Measurements from ENCODE around the gene LYRM7.
"Not testable (repeated sequence)": the region's sequence is repeated elsewhere in the genome, so short reads cannot be mapped to it uniquely, and the experiment has no call there.

The LYRM7 gene

DNA sequence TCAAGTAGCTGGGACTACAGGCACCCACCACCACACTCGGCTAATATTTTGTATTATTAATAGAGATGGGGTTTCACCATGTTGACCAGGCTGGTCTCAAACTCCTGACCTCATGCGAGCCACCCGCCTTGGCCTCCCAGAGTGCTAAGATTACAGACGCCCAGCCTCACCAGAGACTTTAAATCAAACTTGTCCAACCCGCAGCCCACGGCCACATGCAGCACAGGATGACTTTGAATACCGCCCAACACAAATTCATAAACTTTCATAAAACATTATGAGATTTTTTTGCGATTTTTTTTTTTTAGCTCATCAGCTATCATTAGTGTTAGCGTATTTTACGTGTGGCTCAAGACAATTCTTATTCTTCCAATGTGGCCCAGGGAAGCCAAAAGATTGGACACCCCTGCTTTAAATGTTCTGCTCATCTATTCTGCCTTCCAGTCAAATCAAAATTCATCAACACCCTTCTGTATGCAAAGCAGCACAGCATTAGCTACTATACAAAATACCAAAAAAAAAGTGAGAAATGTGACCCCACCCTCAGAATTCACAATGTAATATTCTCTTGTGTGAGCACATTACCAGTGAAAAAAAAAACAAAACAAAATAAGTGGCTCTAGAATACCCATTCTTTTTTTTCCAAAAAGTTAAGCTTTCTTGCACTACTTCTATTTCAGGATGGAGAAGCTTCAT is 50.4 kb downstream of the LYRM7 start:
- DNase-seq (ENCODE audit: low spot score): no peak

DNA sequence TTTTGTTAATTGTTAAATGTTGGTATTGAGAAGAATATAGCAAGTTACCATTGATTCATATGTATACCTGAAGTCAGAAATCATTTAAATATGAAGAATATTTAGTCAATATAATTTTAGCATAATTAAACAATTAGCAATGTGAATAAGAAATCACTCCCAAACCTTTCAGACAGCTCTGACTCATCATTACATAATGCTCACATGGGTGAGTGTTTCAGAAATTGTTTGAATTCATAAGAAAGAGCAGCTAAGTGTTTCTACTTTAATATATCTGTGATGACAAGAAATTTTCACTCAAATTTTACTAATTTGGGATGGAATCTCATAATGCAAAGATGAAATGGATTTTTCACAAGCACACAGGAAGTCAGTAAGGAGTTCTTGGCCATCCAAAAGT is 51.1 kb downstream of the LYRM7 start:
- no peak for DNase-seq (ENCODE audit: low spot score)

DNA sequence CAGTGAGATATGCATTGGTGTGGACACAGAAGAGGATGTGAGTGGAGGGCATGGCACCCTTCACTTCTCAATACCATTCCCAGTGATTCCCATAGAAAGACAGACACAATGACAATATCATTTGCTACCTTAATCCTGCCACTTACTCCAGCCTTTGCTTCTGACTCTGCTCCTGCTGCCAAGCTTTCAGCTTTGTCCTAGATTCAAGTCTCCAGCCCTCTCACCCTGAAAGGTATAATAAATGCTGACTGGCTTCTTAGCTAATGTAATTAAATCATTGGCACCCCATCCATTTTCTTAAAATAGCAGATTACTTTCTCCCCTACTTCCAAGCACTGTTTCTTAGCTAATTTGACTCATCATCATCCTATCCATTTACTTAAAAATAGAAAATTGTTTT is 52.0 kb downstream of the LYRM7 start:
- no peak for DNase-seq (ENCODE audit: low spot score)

DNA sequence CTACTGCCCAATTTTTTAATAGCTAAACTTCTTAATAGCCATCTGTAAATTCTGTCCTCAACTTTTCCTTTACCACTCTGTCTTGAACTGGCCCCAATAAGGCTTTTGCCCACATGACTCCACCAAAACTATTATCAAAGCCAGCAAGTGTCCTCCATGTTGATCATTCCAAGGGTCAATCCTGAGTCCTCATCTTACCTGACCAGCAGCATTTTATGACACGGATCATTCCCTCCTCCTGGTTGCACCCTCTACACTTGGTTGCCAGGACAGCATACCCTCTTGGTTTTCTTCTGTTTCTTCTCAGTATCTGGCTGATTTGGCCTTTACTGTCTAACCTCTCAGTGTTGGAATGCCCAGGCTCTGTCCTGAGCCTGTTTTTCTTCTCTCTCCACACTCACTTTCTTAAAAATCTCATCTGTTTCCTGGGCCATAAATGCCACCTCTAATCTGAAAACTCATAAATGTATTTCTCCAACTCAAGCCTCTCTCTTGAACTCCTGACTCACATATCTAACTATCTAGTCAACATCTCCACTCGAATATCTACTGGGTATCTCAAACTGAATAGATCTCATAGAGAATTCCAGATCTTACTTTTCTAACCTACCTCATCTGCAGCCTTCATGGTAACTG is 53.1 kb downstream of the LYRM7 start:
- DNase-seq (ENCODE audit: low spot score): no peak

DNA sequence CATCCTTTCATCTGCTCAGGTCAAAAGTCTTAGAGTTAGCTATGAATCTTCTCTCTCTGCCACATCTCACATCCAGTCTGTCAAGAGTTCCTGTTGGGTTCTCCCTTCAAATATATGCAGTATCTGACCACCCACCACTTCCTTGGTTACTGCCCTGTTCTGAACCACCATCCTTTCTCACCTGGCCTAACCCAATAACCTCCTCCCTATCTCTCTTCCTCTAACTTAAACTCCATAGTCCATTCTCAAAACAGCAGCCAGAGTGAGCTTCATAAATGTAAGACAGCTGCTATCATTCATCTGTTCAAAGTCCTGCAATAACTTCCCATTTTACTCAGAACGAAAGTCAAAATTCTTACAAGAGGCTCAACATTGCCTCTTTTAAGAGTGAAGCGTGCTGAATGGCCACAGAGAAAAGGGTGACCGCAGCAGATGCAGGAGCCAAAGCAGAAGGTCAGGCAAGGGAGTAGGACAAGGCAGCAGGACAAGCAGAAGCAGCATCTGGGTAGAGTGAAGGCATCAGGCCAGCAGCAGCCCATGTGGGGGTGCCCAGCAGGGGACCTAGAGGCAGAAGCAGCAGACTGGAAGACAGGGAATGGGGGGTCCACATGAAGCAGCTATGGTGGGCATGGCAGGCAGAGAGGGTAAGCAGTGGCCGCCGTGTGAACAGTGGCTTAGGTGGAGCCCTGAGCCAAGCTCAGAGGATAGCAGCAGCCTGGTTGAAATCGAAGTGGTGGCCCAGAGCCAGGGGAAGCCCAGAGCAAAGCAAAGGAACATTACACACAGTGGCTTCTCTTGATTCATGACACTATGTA is 53.9 kb downstream of the LYRM7 start:
- DNase-seq (ENCODE audit: low spot score): no peak

GRCh38 chr5:131225282-131225974 is 54.7 kb downstream of the LYRM7 start:
- no peak for DNase-seq (ENCODE audit: low spot score)

DNA sequence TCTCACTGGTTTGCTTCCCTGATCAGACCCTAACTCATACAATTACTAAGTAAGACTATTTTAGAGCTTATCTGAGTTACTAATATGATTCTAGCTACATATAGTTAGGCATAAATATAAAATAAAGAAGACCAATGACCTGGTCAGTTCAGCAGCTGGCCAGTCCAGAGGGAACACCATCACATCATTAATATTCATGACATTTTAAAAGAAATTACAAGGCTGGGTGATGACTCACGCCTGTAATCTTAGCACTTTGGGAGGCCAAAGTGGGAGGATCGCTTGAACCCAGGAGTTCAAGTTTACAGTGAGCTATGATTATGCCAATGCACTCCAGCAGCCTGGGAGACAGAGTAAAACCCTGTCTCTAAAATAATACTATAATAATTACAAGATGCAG is 56.2 kb downstream of the LYRM7 start:
- no peak for DNase-seq (ENCODE audit: low spot score)

- DNase-seq (ENCODE audit: low spot score): no peak
Observed at GRCh38 chr5:131228646-131229045, 57.9 kb downstream of the LYRM7 start.

- DNase-seq (ENCODE audit: low spot score): no peak
Observed at GRCh38 chr5:131229623-131230022, 58.9 kb downstream of the LYRM7 start.

- DNase-seq (ENCODE audit: low spot score): no peak
Observed at GRCh38 chr5:131230406-131230805, 59.7 kb downstream of the LYRM7 start.

DNA sequence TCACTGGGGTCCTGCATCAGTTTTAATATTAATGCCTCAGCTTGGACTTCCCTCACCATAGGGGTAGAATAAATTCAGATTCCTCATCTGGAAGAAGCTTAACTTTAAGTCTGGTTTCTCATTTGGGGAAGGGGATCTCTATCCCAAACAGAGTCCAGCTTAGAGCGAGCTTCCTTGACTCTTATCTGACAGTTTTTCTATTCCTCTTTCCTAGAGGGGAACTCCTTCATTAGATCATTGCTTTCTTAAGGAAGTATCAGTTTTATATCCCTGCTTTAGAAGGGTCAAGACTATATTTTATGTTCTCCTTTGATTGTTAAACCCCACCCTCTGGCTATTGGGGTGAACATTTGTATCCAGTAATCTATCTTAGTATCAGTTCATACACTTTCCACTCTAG is 68.9 kb downstream of the LYRM7 start:
- DNase-seq (ENCODE audit: low spot score): no peak

DNA sequence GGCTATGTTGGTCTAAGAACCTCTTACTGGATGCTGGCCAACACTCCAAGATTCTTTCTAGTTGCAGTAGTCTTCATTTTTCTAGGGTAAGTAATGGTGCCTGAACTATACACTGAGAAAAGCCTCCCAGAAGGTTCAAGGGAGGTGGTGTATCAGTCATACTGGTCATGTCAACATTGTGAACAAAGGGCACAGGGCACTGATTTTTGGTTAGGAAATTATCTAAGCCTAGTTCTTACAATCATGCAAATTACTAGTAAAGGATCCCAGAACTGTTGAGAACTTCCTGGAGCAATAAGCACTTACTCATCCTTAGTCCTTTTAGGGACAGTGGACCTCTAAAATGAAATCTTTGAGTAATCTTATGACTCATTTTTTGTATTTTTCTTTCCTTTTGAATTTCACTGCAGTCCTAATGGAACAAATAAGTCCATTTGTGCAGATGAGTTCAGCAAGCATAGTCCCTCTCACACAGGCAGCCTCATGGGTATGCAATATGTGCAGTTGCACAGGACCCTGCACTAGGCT is 72.0 kb downstream of the LYRM7 start:
- no peak for DNase-seq (ENCODE audit: low spot score)

- DNase-seq (ENCODE audit: low spot score): no peak
Observed at GRCh38 chr5:131245312-131245711, 74.6 kb downstream of the LYRM7 start.

DNA sequence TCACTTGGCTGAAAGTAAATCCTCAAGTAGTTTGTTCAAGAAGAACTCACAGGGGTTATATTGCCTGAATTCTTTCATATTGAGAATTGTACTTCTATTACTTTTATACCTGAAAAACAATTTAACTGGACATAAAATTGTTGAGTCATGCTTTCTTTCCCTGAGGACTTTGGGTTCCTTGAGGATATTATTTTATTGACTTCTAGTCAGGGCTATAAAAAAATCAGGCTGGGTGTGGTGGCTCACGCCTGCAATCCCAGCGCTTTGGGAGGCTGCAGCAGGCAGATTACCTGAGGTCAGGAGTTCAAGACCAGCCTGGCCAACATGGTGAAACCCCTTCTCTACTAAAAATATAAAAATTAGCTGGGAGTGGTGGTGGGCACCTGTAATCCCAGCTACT is 75.2 kb downstream of the LYRM7 start:
- DNase-seq (ENCODE audit: low spot score): no peak

- DNase-seq (ENCODE audit: low spot score): no peak
Observed at GRCh38 chr5:131246504-131246903, 75.8 kb downstream of the LYRM7 start.

DNA sequence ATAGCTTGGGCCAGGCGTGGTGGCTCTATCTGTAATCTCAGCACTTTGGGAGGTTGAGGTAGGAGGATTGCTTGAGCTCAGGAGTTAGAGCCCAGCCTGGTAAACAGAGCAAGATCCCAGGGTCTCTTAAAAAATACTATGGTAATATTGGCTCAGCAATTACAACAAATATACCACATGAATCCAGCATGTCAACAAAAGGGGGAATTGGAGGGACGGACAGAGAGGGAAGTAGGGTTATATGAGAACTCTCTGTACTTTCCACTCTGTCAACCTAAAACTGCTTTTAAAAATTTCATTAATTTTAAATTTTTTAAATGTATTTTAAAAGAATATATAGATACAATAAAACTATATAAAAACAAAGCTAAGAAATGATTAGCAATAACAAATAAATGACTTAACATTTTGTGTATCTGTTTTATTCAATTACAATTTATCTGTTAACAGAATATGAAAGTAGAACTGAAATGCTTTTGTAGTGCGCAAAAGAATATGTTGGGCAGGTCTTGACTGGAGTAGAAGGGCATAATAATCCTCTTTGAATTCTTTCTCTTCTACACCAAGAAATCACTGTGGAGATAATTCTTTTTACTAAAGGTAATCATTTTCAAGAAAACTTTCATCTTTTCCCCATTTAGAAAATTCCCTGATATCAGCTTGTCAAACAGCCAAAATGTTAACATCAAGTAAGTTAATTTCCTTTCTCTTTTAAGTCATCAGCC is 80.2 kb downstream of the LYRM7 start:
- no peak for DNase-seq (ENCODE audit: low spot score)

DNA sequence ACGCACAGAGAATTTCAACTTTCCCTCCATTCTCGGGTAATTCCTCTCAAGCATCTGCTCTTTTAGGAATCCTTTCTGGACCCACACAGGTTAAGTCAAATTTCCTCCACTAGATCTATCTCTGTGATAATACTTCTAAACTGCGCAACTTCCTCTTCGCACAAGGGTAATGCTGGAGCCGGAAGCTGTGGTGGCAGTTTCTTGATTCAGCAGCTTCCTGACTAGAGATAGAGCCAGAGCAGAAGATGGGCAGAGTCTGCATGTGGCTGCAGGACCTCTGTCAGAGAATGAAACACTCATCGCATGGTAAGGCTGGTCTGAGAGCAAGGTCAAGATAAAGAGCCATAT is 82.1 kb downstream of the LYRM7 start:
- no peak for DNase-seq (ENCODE audit: low spot score)

GRCh38 chr5:131254025-131254424 is 83.3 kb downstream of the LYRM7 start:
- DNase-seq (ENCODE audit: low spot score): not testable (repeated sequence)

DNA sequence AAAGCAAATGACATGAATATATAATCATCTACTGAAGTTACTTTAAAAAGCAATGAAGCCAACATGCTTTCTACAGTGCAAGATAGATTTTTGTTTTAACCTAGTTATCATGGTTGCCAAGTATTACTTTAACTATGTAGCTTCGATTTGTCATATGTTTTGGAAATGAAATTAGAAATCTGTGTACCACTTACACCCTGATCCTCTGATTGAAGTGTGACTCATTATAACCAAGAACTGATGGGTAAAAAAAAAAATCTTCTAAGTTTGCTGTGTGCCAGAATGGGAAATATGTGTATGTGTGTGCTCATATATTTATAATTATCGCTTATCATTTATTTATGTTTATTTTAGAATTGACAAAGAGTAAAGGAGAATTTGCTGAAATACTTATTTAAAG is 84.0 kb downstream of the LYRM7 start:
- DNase-seq (ENCODE audit: low spot score): no peak

Data from left forelimb (tissue), 1 donor.